GM21737 (cell line): ENCODE results near the gene LIF.
"Not testable (repeated sequence)": the region's sequence is repeated elsewhere in the genome, so short reads cannot be mapped to it uniquely, and the experiment has no call there.

Source experiments
- ATAC-seq: cut with Tn5 transposase; IDR thresholded peaks from one replicate; pipeline ENCODE4 v1.9.1; 2021; ENCODE audit warnings: mild to moderate bottlenecking, moderate library complexity; ENCODE audit not compliant: unreplicated experiment

Gene LIF

GRCh38 chr22:30212363-30212995 lies 34.1 kb downstream of the LIF start:
- ATAC-seq = no peak

DNA sequence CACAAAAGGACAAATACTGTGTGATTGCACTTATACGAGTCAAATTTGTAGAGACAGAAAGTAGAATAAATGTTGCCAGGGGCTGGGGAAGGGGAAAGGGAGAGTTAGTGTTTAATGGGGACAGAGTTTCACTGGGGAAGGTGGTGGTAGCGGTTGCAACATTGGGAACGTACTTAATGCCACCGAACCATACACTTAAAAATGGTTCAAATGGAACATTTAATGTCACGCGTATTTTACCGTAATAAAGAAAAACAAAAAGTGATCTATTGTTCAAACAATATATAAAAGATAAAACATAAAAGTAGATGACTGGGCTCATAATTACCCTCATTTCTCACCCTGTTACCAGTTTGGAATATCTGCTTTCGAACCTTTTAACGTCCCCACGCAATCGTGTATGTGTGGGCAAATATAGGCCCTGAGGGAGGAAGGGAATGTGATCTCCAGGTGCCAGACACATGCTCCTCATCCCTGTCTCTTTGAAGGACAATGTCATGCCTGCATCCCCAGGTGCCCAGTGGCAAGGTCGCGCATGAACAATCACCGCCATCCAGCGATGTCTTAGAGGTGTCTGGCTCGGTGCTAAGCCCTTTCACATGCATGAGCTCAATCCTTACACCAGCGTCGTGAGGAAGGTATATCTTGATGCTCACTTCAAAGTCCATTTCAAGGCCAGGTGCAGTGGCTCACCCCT lies 35.3 kb downstream of the LIF start:
- ATAC-seq = no peak

DNA sequence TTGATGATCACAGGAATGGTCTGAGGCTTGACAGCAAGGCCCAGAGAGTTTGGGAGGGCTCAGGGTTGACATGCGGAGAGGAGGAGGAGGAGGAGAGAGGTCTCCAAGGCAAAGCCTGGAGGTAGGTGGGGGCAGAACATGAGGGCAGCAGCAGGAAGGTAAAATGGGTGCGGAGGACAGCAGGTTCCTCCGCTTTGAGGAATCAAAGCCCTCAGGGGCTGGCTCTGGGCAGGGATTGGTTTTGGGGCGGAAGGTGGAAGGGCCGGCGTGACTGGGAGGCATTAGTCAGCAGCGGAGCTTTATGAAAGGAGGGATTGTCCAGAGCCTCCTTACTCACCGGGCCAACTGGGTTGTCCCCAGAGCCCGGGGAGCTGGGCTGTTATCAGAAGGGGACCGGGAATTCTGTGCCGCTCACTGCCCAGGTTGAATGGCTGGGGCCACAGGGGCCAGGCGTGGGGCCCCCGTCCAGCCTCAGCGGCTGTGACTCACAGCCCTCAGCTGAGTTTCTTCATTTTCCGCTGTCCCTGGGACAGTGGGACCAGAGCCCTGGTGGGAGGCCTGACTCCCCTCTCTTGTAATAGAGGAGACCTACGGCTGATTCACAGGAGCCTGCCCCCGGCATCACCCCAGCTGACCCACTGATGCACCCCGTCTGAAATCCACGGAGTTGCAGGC lies 36.2 kb downstream of the LIF start:
- no peak for ATAC-seq

DNA sequence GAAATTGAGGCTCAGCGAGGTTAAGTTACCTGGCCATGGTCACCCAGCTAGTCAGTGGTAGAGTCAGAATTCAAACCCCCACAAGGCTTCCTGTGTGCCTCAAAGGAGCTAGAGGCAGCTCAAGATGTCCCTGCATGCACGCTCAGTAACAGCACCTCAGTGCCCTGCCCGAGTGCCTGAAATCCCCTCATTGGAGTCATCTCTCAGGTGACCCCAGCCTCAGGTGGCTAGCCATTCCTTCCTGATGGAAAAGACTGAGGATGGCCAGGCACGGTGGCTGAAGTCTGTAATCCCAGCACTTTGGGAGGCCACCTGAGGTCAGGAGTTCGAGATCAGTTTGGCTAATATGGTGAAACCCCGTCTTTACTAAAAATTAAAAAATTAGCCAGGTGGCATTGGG lies 36.9 kb downstream of the LIF start:
- no peak for ATAC-seq

DNA sequence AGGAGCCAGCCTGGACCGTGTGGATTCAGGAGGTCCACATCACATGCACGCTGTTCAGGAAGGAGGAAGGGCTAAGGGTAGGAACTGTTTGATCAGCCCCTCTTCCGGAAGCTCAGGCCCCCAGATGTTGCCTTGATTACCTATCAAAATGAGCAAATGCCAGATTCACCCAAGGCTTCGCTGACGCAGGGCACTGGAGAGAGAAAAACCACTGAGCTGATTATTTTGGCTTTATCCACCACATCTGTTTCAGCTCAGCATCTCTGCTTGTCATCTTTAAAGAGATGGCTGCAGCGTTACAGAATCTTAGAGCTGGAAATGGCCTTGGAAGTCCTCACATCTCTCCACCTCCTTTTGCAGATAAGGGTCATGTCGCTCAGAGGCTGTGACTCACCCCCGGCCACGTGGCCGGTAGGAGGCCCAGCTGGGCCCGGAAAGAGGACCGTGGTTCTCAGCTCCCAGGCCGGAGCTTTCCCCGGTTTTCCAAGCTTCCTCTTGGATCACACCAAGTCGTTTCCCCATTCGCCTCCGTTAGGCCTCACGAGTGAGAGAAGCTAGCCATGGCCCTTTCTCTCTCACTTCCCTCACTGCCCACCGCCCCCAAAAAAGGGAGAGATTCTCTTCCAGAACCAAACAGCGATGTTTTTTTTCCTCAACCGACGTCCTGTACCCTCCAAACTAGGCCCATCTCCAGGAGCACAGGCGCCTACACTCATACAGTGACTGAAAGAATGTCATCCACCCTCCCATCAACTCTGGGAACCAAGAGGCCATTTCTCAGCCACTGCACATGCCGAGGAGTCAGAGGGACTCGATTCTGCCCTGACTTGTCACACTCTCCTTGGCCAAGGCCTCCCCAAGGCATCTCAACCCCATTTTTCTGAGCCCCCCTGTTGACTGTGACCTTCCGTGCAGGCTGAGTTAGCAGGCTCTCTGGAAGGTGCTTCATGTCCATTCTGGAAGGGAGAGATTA lies 37.6 kb downstream of the LIF start:
- ATAC-seq = no peak

GRCh38 chr22:30206944-30207343 lies 39.6 kb downstream of the LIF start:
- no peak for ATAC-seq

- no peak for ATAC-seq
Observed at GRCh38 chr22:30205281-30206115, 41.1 kb downstream of the LIF start.

GRCh38 chr22:30204742-30205111 lies 41.8 kb downstream of the LIF start:
- ATAC-seq = no peak

DNA sequence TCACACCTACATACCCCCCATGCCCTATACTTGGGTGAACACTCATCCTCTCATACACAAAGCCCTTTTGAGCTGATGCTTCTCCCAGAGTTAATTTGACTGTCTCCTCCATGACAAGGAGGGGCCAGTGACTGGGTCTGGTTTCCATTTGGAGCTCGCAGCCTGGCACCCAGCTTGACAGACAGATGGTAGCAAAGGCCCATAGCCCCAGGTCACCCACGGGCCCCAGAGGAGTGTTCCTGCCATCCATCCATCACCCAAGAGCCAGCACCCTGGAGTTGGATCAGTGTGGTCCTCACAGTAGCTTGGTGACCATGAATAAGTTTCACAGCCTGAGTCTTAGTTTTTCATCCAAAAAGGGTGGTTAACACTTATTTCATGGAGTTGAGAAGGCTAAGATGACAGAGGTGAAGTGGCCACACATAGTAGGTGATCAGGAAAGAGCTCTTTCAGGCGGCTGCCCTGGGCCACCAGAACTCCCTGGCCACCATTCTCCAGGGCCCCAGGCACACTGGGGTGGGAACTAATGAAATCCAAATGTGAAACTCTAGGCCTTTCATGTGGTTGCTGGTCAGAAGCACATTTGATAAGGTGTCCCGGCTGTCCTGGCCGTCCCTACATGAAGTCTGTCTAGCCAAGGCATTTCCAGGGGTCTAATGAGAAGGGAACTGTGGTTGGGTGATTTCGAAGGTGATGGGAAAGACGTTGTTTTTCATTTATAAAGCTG lies 42.4 kb downstream of the LIF start:
- no peak for ATAC-seq

DNA sequence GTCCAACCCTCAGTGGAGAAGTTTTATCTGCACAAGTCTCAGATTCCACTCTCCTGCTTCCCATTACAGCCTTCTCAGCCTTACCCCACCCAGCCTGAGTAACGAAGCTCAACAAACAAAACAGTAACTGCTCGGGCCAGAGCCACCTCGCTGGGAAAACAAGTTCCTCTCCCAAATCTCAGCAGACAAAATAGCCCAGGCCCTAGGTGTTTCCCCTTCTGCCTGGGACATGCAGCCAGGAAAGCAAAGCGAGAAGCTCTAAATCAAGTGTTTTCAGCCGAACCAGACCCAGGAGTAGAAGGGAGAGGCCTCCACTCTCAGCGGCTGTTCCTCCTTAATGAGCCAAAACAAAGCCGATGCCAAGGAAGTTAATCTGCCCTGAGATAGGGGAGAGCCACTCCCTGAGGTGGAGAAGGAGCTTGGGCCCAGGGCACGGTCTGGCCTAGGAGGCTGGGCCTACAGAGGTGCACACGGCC lies 44.0 kb downstream of the LIF start:
- no peak for ATAC-seq

GRCh38 chr22:30201945-30202344 lies 44.6 kb downstream of the LIF start:
- ATAC-seq = no peak

DNA sequence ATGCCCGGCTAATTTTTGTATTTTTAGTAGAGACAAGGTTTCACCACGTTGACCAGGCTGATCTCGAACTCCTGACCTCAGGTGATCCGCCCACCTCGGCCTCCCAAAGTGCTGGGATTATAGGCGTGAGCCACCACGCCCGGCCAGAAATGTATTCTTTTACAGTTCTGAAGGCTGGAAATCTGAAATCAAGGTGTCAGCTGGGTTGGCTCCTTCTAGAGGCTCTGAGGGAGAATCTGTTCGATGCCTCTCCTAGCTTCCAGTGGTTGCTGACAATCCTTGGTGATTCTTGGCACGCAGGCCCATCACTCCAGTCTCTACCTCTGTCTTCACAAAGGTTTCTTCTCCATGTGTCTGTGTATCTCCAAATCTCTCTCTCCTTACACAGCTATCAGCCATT lies 45.7 kb downstream of the LIF start:
- not testable (repeated sequence) for ATAC-seq

DNA sequence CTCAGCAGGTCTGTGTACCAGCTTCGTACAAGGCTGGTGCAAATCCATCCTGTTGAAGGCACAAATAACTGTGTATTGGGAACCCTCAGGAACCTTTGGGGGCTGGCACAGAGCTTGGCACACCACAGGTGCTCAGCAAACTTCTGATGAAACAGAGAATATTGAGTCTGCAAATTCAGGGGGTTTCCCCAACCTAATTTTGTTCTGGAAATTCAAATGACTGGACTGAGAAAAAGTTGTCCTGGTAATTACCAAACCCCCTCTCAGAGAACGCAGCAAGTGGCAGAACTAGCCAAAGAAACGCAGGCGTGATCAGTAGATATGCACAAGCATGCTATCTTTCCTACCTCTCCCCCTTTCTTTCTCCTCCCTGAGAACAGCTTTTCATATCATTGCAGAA lies 47.6 kb downstream of the LIF start:
- ATAC-seq = no peak

GRCh38 chr22:30198152-30198825 lies 48.3 kb downstream of the LIF start:
- ATAC-seq = no peak

- no peak for ATAC-seq
Observed at GRCh38 chr22:30197389-30197788, 49.2 kb downstream of the LIF start.

DNA sequence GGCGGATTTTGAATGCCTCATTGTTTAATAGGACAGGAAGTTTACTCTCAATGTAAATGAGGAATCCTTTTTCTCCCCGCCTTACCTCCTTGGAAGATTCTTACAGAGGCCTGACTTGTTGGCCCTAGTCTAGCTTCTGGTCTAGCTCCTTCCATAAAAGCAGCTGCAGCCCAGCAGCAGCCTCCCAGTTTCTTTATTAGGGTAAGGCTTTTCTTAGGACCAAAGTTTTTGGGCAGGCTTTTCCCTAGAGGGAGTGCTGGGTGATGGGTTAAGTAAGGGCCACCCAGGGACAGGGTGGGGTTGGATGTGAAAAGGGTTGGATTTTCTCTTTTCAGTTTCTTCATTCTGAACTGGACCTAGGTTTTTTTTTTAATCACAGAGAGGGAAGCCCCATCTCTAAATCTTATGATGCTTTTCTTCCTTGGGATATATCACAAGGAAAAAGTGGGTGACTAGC lies 49.7 kb downstream of the LIF start:
- ATAC-seq = no peak

DNA sequence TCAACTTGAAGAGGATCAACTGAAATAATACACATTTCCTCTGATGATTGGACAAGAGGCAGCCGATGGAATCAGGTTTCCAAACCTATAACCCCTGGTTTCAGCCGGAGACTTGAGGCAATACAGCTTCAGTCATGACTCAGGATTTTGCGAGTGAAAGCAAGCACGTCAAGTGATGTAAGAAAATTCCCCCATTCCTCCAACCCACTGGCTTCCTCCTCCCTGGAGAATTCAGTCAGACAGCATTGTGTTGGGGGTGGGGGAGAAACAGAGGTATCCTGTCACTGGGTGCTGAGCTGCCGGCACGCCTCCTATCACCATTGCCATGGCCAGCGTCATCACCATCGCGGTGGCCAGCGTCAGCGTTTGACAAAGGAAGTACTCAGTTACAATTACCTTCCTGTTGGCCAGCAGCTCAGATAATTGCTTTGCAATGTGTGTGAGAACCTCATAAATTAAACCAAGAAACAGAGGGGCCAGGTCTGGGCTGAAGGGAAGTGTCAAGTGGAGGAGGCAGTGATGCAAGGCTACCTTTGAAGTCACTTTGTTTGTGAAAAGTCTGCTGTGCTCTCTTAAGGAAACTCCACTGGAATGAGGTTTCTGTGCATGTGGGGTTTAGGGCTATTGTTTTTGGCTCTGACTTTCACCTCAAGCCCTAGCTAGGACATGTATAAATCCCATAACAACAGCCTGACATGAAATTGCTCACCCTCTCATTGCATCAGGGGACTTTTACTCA lies 50.2 kb downstream of the LIF start:
- no peak for ATAC-seq
